Colonic mucosa (tissue), 4 donors: ENCODE results near the gene DENND1A. TPM values are rescaled to one million over a fixed set of nuclear protein-coding genes. Genes with fewer than 3 reads are reported as not detected.

ENCODE experiments used
- DNase-seq: peaks from one replicate; pipeline ENCODE4 v3.0.0-alpha.2; 2020
- H3K27ac ChIP-seq: fragments of 200-600 bp; one replicate; pipeline ENCODE4 v1.8.0; 2021
- H3K27me3 ChIP-seq: fragments of 200-600 bp; one replicate; pipeline ENCODE4 v1.8.0; 2021
- H3K36me3 ChIP-seq: fragments of 200-600 bp; one replicate; pipeline ENCODE4 v1.8.0; 2021
- H3K4me1 ChIP-seq: fragments of 200-600 bp; one replicate; pipeline ENCODE4 v1.8.0; 2021; ENCODE audit warnings: mild to moderate bottlenecking
- H3K4me3 ChIP-seq: fragments of 200-600 bp; one replicate; pipeline ENCODE4 v1.8.0; 2021
- H3K9ac ChIP-seq, 2 donors: one replicate each; pipeline ENCODE4 v1.7.0; 2013; ENCODE audit warnings: control low read depth in 2 of 2, low read depth in 2 of 2, low read length in 2 of 2
- H3K9me3 ChIP-seq: fragments of 200-600 bp; one replicate; pipeline ENCODE4 v1.8.0; 2021
- intact Hi-C: fragments of 100-400 bp; cut with DNase I; formaldehyde crosslinking; loops from one replicate; pipeline ENCODE4 v1.14.1; 2022
- total RNA-seq, 2 donors: library from RNA; stranded (reverse); fragmentation: NEBNext Ultra II Directional in 1 of 2; extraction: Animal tissue kit (Norgen Biotek cat#: 25700) in 1 of 2; gene quantifications; one replicate each; pipeline ENCODE4 v1.2.1, GENCODE V29; 2021
- TF ChIP-seq, protein P1 (sequence below): fragments of 200-600 bp; IDR thresholded peaks from one replicate; pipeline ENCODE4 v1.8.0; 2022; ENCODE audit warnings: antibody characterized with exemption, mild to moderate bottlenecking
- donor health status: healthy.
- donor health status: DM: no; HTN: no; CAD: no.
- donor health status: DM: no; HTN: no; CAD: no.

DENND1A gene
- total RNA-seq, 2 donors from 2014 or later = 34.3 to 39.9 TPM

GRCh38 chr9:123419091-123419490 lies 510.8 kb downstream of the DENND1A start:
- intact Hi-C loops = no loop called here
- Histone ChIP-seq H3K27ac (no peak overlapping the region), H3K9ac (no peak overlapping the region), H3K27me3 (no peaks in the 10 kb centered on the region), H3K4me1 (no peaks in the 10 kb centered on the region), H3K4me3 (no peak overlapping the region), H3K9me3 (no peaks in the 10 kb centered on the region), H3K36me3 (no peaks in the 10 kb centered on the region)
- DNase-seq = no peak
- TF ChIP-seq, protein P1, sequence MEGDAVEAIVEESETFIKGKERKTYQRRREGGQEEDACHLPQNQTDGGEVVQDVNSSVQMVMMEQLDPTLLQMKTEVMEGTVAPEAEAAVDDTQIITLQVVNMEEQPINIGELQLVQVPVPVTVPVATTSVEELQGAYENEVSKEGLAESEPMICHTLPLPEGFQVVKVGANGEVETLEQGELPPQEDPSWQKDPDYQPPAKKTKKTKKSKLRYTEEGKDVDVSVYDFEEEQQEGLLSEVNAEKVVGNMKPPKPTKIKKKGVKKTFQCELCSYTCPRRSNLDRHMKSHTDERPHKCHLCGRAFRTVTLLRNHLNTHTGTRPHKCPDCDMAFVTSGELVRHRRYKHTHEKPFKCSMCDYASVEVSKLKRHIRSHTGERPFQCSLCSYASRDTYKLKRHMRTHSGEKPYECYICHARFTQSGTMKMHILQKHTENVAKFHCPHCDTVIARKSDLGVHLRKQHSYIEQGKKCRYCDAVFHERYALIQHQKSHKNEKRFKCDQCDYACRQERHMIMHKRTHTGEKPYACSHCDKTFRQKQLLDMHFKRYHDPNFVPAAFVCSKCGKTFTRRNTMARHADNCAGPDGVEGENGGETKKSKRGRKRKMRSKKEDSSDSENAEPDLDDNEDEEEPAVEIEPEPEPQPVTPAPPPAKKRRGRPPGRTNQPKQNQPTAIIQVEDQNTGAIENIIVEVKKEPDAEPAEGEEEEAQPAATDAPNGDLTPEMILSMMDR = no peak

DNA sequence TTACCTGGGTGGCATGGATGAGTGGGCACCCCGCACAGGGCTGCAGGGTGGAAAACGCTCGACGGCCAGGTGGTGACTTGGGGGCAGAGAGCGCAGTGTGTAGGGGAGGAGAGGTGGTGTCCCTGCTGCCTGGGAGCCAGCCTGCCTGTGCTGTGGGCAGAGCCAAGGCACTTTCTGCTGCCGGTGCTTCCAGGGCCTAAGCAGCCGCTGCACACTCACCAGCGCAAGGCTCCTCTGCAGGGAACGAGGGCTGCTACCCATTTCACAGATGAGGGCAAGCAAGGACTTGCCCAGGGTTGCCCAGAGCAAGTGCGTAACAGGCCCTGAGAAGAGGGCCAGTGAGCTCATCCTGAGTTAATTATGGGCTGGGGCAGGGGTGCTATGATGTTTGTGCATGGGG lies 511.4 kb downstream of the DENND1A start:
- no peaks in the 10 kb centered on the region for H3K9me3 ChIP-seq
- no peaks in the 10 kb centered on the region for H3K27me3 ChIP-seq
- H3K27ac ChIP-seq = no peak overlapping the region
- intact Hi-C loops = no loop called here
- TF ChIP-seq, protein P1 = no peak
- H3K4me1 ChIP-seq = no peaks in the 10 kb centered on the region
- H3K36me3 ChIP-seq = no peaks in the 10 kb centered on the region
- H3K9ac ChIP-seq = no peak overlapping the region
- H3K4me3 ChIP-seq = no peak overlapping the region
- DNase-seq = no peak

- Histone ChIP-seq H3K9me3 (no peaks in the 10 kb centered on the region), H3K4me3 (no peak overlapping the region), H3K9ac (no peak overlapping the region), H3K36me3 (no peaks in the 10 kb centered on the region), H3K27ac (no peak overlapping the region), H3K27me3 (no peaks in the 10 kb centered on the region), H3K4me1 (no peaks in the 10 kb centered on the region)
- DNase-seq = no peak
- intact Hi-C loops = no loop called here
- TF ChIP-seq, protein P1 = no peak
Measured at GRCh38 chr9:123418052-123418430, 511.9 kb downstream of the DENND1A start.

DNA sequence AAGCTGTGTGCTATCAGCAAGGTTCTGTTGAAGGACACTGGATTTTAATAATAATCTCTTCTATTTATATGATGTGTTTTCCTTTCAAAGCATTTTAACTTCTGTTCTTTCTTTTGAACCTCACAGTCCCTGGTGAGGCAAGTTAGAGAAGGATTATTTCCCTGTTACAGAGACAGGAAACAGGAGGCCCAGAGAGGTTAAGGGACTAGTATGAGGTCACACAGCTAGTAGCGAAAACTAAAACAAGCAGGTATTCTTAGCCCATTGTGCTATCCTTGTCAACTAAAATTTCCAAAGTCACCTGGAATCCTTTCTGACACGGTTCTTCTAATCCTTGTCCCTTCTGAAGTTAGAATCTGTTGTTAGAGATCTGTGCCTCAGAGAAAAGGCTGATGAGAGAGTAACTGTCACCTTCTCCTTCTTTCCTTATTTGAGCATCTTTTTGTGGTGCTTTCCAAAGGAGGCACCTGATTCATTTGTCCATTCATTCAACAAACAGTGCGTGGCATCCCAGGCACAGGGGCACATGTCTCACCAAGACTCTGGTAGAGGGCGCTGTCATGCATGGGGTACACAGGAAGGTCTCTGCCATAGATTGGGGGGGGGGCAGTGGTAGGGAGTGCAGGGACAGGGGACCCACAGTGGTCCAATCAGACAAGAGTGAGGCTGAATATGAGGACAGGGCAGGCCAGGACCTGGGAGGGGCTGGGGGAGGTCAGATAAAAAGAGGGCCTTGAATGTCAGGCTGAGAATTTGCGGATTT lies 512.5 kb downstream of the DENND1A start:
- TF ChIP-seq, protein P1 = no peak
- Histone ChIP-seq H3K9ac (no peak overlapping the region), H3K27me3 (no peaks in the 10 kb centered on the region), H3K4me3 (no peak overlapping the region), H3K9me3 (no peaks in the 10 kb centered on the region), H3K27ac (no peak overlapping the region), H3K4me1 (no peaks in the 10 kb centered on the region), H3K36me3 (no peaks in the 10 kb centered on the region)
- intact Hi-C loops = no loop called here
- DNase-seq = no peak

- Histone ChIP-seq H3K9ac (no peak overlapping the region), H3K4me3 (no peak overlapping the region), H3K9me3 (no peaks in the 10 kb centered on the region), H3K27me3 (no peaks in the 10 kb centered on the region), H3K4me1 (no peaks in the 10 kb centered on the region), H3K36me3 (no peaks in the 10 kb centered on the region), H3K27ac (no peak overlapping the region)
- TF ChIP-seq, protein P1 = no peak
- intact Hi-C loops = no loop called here
- no peak for DNase-seq
Measured at GRCh38 chr9:123416176-123416575, 513.8 kb downstream of the DENND1A start.
